Neuronal stem cell (in vitro differentiated cells): ENCODE data around the gene BMPER.

Experiments
- DNase-seq: peaks from one replicate; pipeline ENCODE4 v3.0.0-alpha.2; 2013; ENCODE audit warnings: low spot score
- H2AFZ ChIP-seq: one replicate; pipeline ENCODE4 v1.6.1; 2013; ENCODE audit warnings: mild to moderate bottlenecking, low read length, inconsistent platforms
- H2AK5ac ChIP-seq: 2 replicates; pipeline ENCODE4 v1.6.1; 2013; ENCODE audit warnings: low read depth, mild to moderate bottlenecking, inconsistent platforms, low read length, moderate library complexity, mixed read lengths
- H2BK120ac ChIP-seq: 2 replicates; pipeline ENCODE4 v1.6.1; 2013; ENCODE audit warnings: low read depth, mild to moderate bottlenecking, inconsistent platforms, low read length, moderate library complexity, mixed read lengths
- H2BK12ac ChIP-seq: one replicate; pipeline ENCODE4 v1.6.1; 2013; ENCODE audit warnings: low read length, inconsistent platforms
- H2BK15ac ChIP-seq: 2 replicates; pipeline ENCODE4 v1.6.1; 2013; ENCODE audit warnings: mild to moderate bottlenecking, low read length, inconsistent platforms, mixed read lengths
- H2BK5ac ChIP-seq: one replicate; pipeline ENCODE4 v1.6.1; 2013; ENCODE audit warnings: inconsistent platforms, mild to moderate bottlenecking, low read length, moderate library complexity
- H3K14ac ChIP-seq: one replicate; pipeline ENCODE4 v1.6.1; 2013; ENCODE audit warnings: low read length, inconsistent platforms
- H3K18ac ChIP-seq: 2 replicates; pipeline ENCODE4 v1.6.1; 2013; ENCODE audit warnings: low read length, inconsistent platforms
- H3K23ac ChIP-seq: 2 replicates; pipeline ENCODE4 v1.6.1; 2013; ENCODE audit warnings: low read depth, mild to moderate bottlenecking, mixed read lengths, low read length, inconsistent platforms; ENCODE audit not compliant: poor library complexity
- H3K27ac ChIP-seq: replicated peaks from 3 replicates; pipeline ENCODE4 v1.5.1; 2013; ENCODE audit warnings: low read length, inconsistent platforms
- H3K27me3 ChIP-seq, 3 experiments: 2 replicates each; pipeline ENCODE4 v1.6.1; 2013; ENCODE audit warnings: low read length in 3 of 3, mild to moderate bottlenecking in 2 of 3, inconsistent platforms in 1 of 3, low read depth in 1 of 3, mixed read lengths in 1 of 3, moderate library complexity in 1 of 3; ENCODE audit not compliant: control insufficient read depth in 3 of 3, insufficient read depth in 3 of 3
- H3K36me3 ChIP-seq, 2 donors: replicated peaks in 1 of 2; 2 replicates each; pipeline ENCODE4 v1.6.1; 2013; ENCODE audit warnings: low read length in 2 of 2; ENCODE audit not compliant: control insufficient read depth in 2 of 2, insufficient read depth in 2 of 2
- H3K4ac ChIP-seq: 2 replicates; pipeline ENCODE4 v1.6.1; 2013; ENCODE audit warnings: inconsistent platforms, mild to moderate bottlenecking, low read length, moderate library complexity
- H3K4me1 ChIP-seq, 2 donors: 1 replicate in 1 of 2; 2 replicates in 1 of 2; pipeline ENCODE4 v1.6.1; 2013; ENCODE audit warnings: low read length in 2 of 2, low read depth in 1 of 2; ENCODE audit not compliant: control insufficient read depth in 2 of 2, insufficient read depth in 1 of 2
- H3K4me2 ChIP-seq: one replicate; pipeline ENCODE4 v1.6.1; 2013; ENCODE audit warnings: mild to moderate bottlenecking, low read length, inconsistent platforms; ENCODE audit not compliant: insufficient read depth, poor library complexity, severe bottlenecking
- H3K4me3 ChIP-seq, 2 donors: 2 replicates each; pipeline ENCODE4 v1.5.1; 2013; ENCODE audit warnings: low read length in 2 of 2, mild to moderate bottlenecking in 2 of 2, inconsistent platforms in 1 of 2, moderate library complexity in 1 of 2
- H3K79me1 ChIP-seq: one replicate; pipeline ENCODE4 v1.6.1; 2013; ENCODE audit warnings: low read depth, mild to moderate bottlenecking, inconsistent platforms, low read length, moderate library complexity
- H3K9ac ChIP-seq: one replicate; pipeline ENCODE4 v1.6.1; 2013; ENCODE audit warnings: mild to moderate bottlenecking, low read depth, low read length, inconsistent platforms; ENCODE audit not compliant: poor library complexity
- H3K9me3 ChIP-seq, 2 donors: replicated peaks in 1 of 2; 2 replicates each; pipeline versions ENCODE3 to v1.6.1; 2013; ENCODE audit warnings: low read length in 2 of 2, mild to moderate bottlenecking in 2 of 2, inconsistent platforms in 1 of 2, low read depth in 1 of 2, mixed read lengths in 1 of 2, moderate library complexity in 1 of 2; ENCODE audit not compliant: control insufficient read depth in 2 of 2, insufficient read depth in 1 of 2
- H4K8ac ChIP-seq: one replicate; pipeline ENCODE4 v1.6.1; 2013; ENCODE audit warnings: low read depth, mild to moderate bottlenecking, inconsistent platforms, low read length, moderate library complexity
- H4K91ac ChIP-seq: one replicate; pipeline ENCODE4 v1.6.1; 2013; ENCODE audit warnings: low read length, low read depth, mild to moderate bottlenecking, inconsistent platforms; ENCODE audit not compliant: poor library complexity
- WGBS, 2 donors: extraction: QIAGEN DNeasy Blood & Tissue Kit; methylation state at CpG; one replicate each; pipeline ENCODE4 v1.1.7; 2013; ENCODE audit warnings: missing lambda C conversion rate in 2 of 2, mixed read lengths in 1 of 2; ENCODE audit not compliant: insufficient read length in 2 of 2, insufficient replicate concordance in 1 of 2; ENCODE audit errors: extremely low coverage in 2 of 2; 5-methylcytosine and 5-hydroxymethylcytosine counted together

The BMPER gene

DNA sequence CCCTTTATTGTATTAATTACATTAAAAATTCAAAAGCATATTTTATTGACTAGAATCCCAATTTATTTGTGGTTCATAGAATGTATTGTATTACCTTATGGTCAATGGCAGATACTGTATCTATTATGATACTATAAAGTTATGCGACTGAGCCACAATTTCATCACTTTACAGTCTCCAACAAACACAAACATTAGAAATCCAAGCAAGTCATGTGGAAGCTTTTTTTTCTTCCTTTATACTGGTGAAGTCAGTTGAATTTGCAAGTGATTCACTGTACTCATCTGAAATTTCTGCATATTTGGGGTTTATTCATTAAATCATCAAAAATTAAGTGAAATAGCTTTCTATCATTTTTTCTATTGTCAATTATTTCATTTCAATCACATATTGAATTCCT is 54.3 kb downstream of the BMPER start:
- Histone ChIP-seq H4K91ac (no peak overlapping the region), H3K79me1 (no peaks in the 10 kb centered on the region), H2BK12ac (no peak overlapping the region), H2BK120ac (no peak overlapping the region), H3K14ac (no peak overlapping the region), H3K4me2 (no peak overlapping the region), H3K27me3 (no peaks in the 10 kb centered on the region), H2AK5ac (no peak overlapping the region), H3K4me3 (no peak overlapping the region), H3K4me1 (no peaks in the 10 kb centered on the region), H3K36me3 (no peaks in the 10 kb centered on the region), H3K4ac (no peak overlapping the region), H3K9ac (no peak overlapping the region), H2BK5ac (no peak overlapping the region), H4K8ac (no peak overlapping the region), H3K18ac (no peak overlapping the region), H3K9me3 (no peaks in the 10 kb centered on the region), H2AFZ (no peak overlapping the region), H3K27ac (no peak overlapping the region), H2BK15ac (no peak overlapping the region), H3K23ac (no peak overlapping the region)
- no peak for DNase-seq
- WGBS, 2 donors = no CpG with 5 or more reads among the region's 1 CpG

DNA sequence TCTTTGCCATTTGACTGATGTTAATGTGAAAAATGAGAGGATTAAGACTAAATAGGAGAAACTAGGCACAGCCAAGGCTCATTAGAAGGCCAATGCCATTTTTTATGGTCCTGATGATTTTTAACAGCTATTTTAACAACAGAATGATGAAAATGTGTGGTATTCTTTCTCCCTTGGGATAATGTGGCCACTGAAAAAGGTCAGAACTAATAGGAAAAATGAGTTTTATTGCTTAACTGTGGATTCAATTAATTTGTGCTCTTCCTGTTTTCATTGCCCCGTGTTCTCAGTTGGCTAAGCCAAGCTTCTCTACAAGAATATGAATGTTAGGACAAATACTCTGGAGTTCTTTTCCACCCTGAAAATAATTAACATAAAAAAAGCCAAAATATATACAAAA is 56.6 kb downstream of the BMPER start:
- H2BK5ac ChIP-seq = no peak overlapping the region
- no peak overlapping the region for H3K18ac ChIP-seq
- H2BK120ac ChIP-seq = no peak overlapping the region
- no peaks in the 10 kb centered on the region for H3K4me1 ChIP-seq
- no peak overlapping the region for H4K91ac ChIP-seq
- H2BK15ac ChIP-seq = no peak overlapping the region
- no peak for DNase-seq
- no peak overlapping the region for H3K4ac ChIP-seq
- no CpG with 5 or more reads among the region's 1 CpG for WGBS, 2 donors
- H2AK5ac ChIP-seq = no peak overlapping the region
- no peak overlapping the region for H3K23ac ChIP-seq
- no peak overlapping the region for H2BK12ac ChIP-seq
- no peak overlapping the region for H3K4me2 ChIP-seq
- H3K9me3 ChIP-seq = no peaks in the 10 kb centered on the region
- no peaks in the 10 kb centered on the region for H3K36me3 ChIP-seq
- no peak overlapping the region for H3K4me3 ChIP-seq
- no peaks in the 10 kb centered on the region for H3K79me1 ChIP-seq
- no peak overlapping the region for H3K27ac ChIP-seq
- no peaks in the 10 kb centered on the region for H3K27me3 ChIP-seq
- no peak overlapping the region for H2AFZ ChIP-seq
- H3K14ac ChIP-seq = no peak overlapping the region
- no peak overlapping the region for H4K8ac ChIP-seq
- H3K9ac ChIP-seq = no peak overlapping the region

DNA sequence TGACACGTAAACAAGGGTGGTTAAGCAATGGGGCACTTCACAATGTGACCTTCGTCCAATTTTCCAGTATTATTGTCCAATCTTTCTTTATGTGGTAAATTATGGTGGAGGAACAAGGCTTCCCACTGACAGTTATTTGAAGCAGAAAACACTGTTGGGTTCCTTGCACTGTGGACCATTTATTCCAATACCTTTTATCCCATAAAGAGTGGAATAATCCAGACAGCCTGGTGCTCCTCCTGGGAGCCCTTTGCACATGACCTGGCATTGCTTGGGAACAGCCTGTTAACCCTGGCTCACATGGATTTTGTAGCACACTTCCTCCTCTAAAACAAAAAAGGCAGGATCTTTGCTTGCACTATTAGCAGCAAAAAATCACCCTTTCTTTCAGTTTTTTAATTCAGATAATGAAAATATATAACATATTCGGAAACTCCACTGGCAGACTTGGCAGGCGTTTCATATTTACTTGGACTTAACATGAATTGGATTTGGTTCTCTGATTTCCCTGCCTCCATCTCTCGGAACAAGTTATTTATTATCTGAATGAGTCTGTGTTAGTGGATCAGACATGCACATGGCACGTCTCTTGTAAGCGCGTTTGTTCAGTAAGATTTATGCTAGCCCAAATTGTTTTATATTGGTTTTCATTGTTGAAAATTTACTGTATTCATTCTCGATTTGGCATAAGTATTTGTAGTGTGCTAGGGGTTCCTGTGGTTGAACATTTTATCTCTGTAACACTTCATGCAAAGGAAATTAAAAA is 59.3 kb downstream of the BMPER start:
- no peaks in the 10 kb centered on the region for H3K9me3 ChIP-seq
- H3K4ac ChIP-seq = no peak overlapping the region
- no peak overlapping the region for H3K23ac ChIP-seq
- no peaks in the 10 kb centered on the region for H3K27me3 ChIP-seq
- no peak overlapping the region for H2AFZ ChIP-seq
- H2AK5ac ChIP-seq = no peak overlapping the region
- no peak overlapping the region for H3K27ac ChIP-seq
- H3K9ac ChIP-seq = no peak overlapping the region
- H2BK15ac ChIP-seq = no peak overlapping the region
- H2BK5ac ChIP-seq = no peak overlapping the region
- no peak overlapping the region for H2BK12ac ChIP-seq
- no peaks in the 10 kb centered on the region for H3K36me3 ChIP-seq
- DNase-seq = no peak
- no peaks in the 10 kb centered on the region for H3K79me1 ChIP-seq
- H3K4me2 ChIP-seq = no peak overlapping the region
- no peak overlapping the region for H4K8ac ChIP-seq
- no peak overlapping the region for H2BK120ac ChIP-seq
- no peak overlapping the region for H3K18ac ChIP-seq
- no peak overlapping the region for H3K14ac ChIP-seq
- WGBS, 2 donors = no CpG with 5 or more reads among the region's 9 CpGs
- H3K4me1 ChIP-seq = no peaks in the 10 kb centered on the region
- no peak overlapping the region for H3K4me3 ChIP-seq
- no peak overlapping the region for H4K91ac ChIP-seq

- Histone ChIP-seq H3K4me1 (peaks cover 0 to 2% of the 10 kb centered on the region in 2 donors), H2AFZ (no peak overlapping the region), H3K4me3 (no peak overlapping the region), H2BK12ac (no peak overlapping the region), H3K23ac (no peak overlapping the region), H3K79me1 (no peaks in the 10 kb centered on the region), H3K27me3 (no peaks in the 10 kb centered on the region), H3K9me3 (no peaks in the 10 kb centered on the region), H3K18ac (no peak overlapping the region), H4K91ac (no peak overlapping the region), H3K27ac (no peak overlapping the region), H3K36me3 (no peaks in the 10 kb centered on the region), H2BK15ac (no peak overlapping the region), H3K9ac (no peak overlapping the region), H3K4ac (no peak overlapping the region), H2BK5ac (no peak overlapping the region), H2AK5ac (no peak overlapping the region), H2BK120ac (no peak overlapping the region), H4K8ac (no peak overlapping the region), H3K4me2 (no peak overlapping the region), H3K14ac (no peak overlapping the region)
- no peak for DNase-seq
- WGBS, 2 donors = no CpG with 5 or more reads among the region's 2 CpGs
Observed at GRCh38 chr7:33965183-33965744, 59.9 kb downstream of the BMPER start.
